SU-DHL-6 (cell line): ENCODE measurements around the gene ZNF710.

Experiments used
- H2AFZ ChIP-seq: fragments of 200-600 bp; sonication (generic); 2 replicates; pipeline ENCODE4 v1.6.1; 2014; ENCODE audit warnings: low read depth, mild to moderate bottlenecking, moderate library complexity, mixed read lengths, antibody characterized with exemption, low read length; ENCODE audit not compliant: severe bottlenecking
- H3F3A ChIP-seq: fragments of 200-600 bp; shearing (Covaris generic); 2 replicates; pipeline ENCODE4 v1.6.0; 2016; ENCODE audit warnings: antibody characterized with exemption, mild to moderate bottlenecking; ENCODE audit not compliant: insufficient read depth
- H3K27ac ChIP-seq: fragments of 200-600 bp; sonication (generic); 2 replicates; pipeline ENCODE4 v1.5.1; 2016; ENCODE audit warnings: low read depth, mild to moderate bottlenecking, low read length, moderate library complexity, mixed read lengths
- H3K27me3 ChIP-seq: fragments of 200-600 bp; sonication (generic), shearing (Covaris generic); 2 replicates; pipeline ENCODE4 v1.6.0; 2014; ENCODE audit warnings: mild to moderate bottlenecking, low read length
- H3K36me3 ChIP-seq: fragments of 200-600 bp; sonication (generic); 2 replicates; pipeline ENCODE4 v1.6.1; 2014; ENCODE audit warnings: mild to moderate bottlenecking, low read length, mixed read lengths
- H3K4me2 ChIP-seq: fragments of 300-600, 200-600 bp; shearing (Covaris generic), sonication (generic); 2 replicates; pipeline ENCODE4 v1.6.0; 2014; ENCODE audit warnings: low read length, low read depth, mild to moderate bottlenecking; ENCODE audit not compliant: poor library complexity, severe bottlenecking
- H3K4me3 ChIP-seq: fragments of 200-600 bp; sonication (generic); 2 replicates; pipeline ENCODE4 v1.5.1; 2014; ENCODE audit warnings: antibody characterized with exemption, low read length, mild to moderate bottlenecking, mixed read lengths; ENCODE audit not compliant: insufficient read depth, poor library complexity, severe bottlenecking
- H3K79me2 ChIP-seq: fragments of 200-600 bp; sonication (generic); 2 replicates; pipeline ENCODE4 v1.6.1; 2014; ENCODE audit warnings: mild to moderate bottlenecking, low read length, moderate library complexity; ENCODE audit not compliant: insufficient read depth
- H3K9ac ChIP-seq: fragments of 200-600 bp; sonication (generic); 2 replicates; pipeline ENCODE4 v1.7.0; 2014; ENCODE audit warnings: mild to moderate bottlenecking, low read length
- H3K9me2 ChIP-seq: fragments of 200-600 bp; sonication (generic); replicated peaks from 2 replicates; pipeline ENCODE4 v1.6.1; 2014; ENCODE audit warnings: low read length; ENCODE audit not compliant: insufficient read depth
- H3K9me3 ChIP-seq: fragments of 200-600 bp; sonication (generic); 2 replicates; pipeline ENCODE4 v1.6.1; 2014; ENCODE audit warnings: low read length, mixed read lengths; ENCODE audit not compliant: insufficient read depth
- H4K20me1 ChIP-seq: fragments of 200-600 bp; sonication (generic); 2 replicates; pipeline ENCODE4 v1.6.1; 2014; ENCODE audit warnings: low read depth, mild to moderate bottlenecking, antibody characterized with exemption, low read length, moderate library complexity, mixed read lengths
- EZH2phosphoT487 ChIP-seq: fragments of 200-600 bp; sonication (generic), shearing (Covaris generic); conservative IDR thresholded peaks from 2 replicates; pipeline ENCODE4 v1.6.1; 2018; ENCODE audit warnings: mild to moderate bottlenecking, antibody characterized with exemption, low read length, moderate library complexity, mixed read lengths
- TF ChIP-seq, protein P1 (sequence below): fragments of 200-600 bp; sonication (generic); IDR thresholded peaks from one replicate; pipeline ENCODE4 v1.5.1; 2017; ENCODE audit warnings: antibody characterized with exemption, mild to moderate bottlenecking, low read length, moderate library complexity; ENCODE audit not compliant: insufficient read depth, poor library complexity, severe bottlenecking

ZNF710 gene

DNA sequence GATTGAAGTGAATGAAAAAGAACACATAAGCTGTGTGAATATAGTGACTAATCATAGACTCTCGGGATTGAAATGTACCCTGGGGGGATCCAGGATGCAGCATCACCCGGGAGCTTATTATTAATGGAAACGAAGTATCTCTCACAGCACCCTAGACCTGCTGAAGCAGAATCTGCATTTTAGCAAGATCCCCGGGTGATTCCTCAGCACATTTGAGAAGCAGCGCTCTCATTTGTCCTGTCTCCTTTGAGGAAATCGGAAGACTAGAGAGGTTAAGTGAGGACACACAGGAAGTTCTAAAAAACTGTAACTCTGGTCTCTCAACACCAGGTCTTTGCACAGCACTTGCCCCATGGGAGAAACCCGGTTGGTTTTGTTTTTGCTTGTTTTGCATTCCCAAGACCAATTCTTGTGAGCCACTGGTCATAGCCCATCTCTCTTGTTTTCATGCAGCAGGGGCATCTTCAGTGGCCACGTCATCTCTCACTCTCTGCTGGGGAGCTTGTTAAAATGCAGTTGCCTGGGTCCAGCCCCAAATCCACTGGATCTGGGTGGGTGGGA lies 30.2 kb downstream of the ZNF710 start:
- Histone ChIP-seq H3K79me2 (no peaks in the 10 kb centered on the region), H3K27ac (no peak overlapping the region), H2AFZ (no peak overlapping the region), H3K4me3 (no peak overlapping the region), H3K9me2 (no peaks in the 10 kb centered on the region), H3K27me3 (no peaks in the 10 kb centered on the region), H3K9ac (no peak overlapping the region), H3F3A (no peaks in the 10 kb centered on the region), H3K4me2 (no peak overlapping the region), H3K9me3 (no peaks in the 10 kb centered on the region), H4K20me1 (no peaks in the 10 kb centered on the region), H3K36me3 (no peaks in the 10 kb centered on the region)
- TF ChIP-seq, protein P1, sequence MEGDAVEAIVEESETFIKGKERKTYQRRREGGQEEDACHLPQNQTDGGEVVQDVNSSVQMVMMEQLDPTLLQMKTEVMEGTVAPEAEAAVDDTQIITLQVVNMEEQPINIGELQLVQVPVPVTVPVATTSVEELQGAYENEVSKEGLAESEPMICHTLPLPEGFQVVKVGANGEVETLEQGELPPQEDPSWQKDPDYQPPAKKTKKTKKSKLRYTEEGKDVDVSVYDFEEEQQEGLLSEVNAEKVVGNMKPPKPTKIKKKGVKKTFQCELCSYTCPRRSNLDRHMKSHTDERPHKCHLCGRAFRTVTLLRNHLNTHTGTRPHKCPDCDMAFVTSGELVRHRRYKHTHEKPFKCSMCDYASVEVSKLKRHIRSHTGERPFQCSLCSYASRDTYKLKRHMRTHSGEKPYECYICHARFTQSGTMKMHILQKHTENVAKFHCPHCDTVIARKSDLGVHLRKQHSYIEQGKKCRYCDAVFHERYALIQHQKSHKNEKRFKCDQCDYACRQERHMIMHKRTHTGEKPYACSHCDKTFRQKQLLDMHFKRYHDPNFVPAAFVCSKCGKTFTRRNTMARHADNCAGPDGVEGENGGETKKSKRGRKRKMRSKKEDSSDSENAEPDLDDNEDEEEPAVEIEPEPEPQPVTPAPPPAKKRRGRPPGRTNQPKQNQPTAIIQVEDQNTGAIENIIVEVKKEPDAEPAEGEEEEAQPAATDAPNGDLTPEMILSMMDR, result no peak
- no peak for TF ChIP-seq EZH2phosphoT487

GRCh38 chr15:90033006-90033405 lies 31.9 kb downstream of the ZNF710 start:
- H3K9ac ChIP-seq, result no peak overlapping the region
- TF ChIP-seq, protein P1, result no peak
- no peak for TF ChIP-seq EZH2phosphoT487
- H3K79me2 ChIP-seq, result no peaks in the 10 kb centered on the region
- H3F3A ChIP-seq, result no peaks in the 10 kb centered on the region
- no peaks in the 10 kb centered on the region for H3K27me3 ChIP-seq
- H3K27ac ChIP-seq, result no peak overlapping the region
- H3K4me3 ChIP-seq, result no peak overlapping the region
- H3K4me2 ChIP-seq, result no peak overlapping the region
- H3K36me3 ChIP-seq, result no peaks in the 10 kb centered on the region
- H3K9me3 ChIP-seq, result no peaks in the 10 kb centered on the region
- no peaks in the 10 kb centered on the region for H3K9me2 ChIP-seq
- no peaks in the 10 kb centered on the region for H4K20me1 ChIP-seq
- H2AFZ ChIP-seq, result no peak overlapping the region

DNA sequence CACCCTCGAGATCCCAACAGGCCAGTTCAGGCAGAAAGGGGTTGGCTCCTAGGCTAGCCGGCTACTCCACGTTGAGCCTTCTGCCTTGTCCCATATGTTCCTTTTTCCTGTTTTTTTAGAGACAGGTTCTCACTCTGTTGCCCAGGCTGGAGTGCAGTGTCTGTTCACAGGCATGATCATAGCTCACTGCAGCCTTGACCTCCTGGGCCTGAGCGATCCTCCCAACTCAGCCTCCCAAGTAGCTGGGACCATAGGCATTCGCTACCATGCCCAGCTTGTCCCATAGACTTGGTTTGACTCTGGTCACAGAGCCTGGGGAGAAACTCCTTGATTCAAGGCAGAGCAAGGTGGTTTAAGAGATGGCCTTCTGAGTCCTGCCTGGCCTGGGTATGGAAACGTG lies 32.3 kb downstream of the ZNF710 start:
- H3K4me2 ChIP-seq, result no peak overlapping the region
- no peak overlapping the region for H3K9ac ChIP-seq
- no peaks in the 10 kb centered on the region for H3K27me3 ChIP-seq
- no peak overlapping the region for H3K4me3 ChIP-seq
- H3K9me3 ChIP-seq, result no peaks in the 10 kb centered on the region
- no peak overlapping the region for H2AFZ ChIP-seq
- no peak overlapping the region for H3K27ac ChIP-seq
- H3K36me3 ChIP-seq, result no peaks in the 10 kb centered on the region
- H3F3A ChIP-seq, result no peaks in the 10 kb centered on the region
- H4K20me1 ChIP-seq, result no peaks in the 10 kb centered on the region
- H3K79me2 ChIP-seq, result no peaks in the 10 kb centered on the region
- no peaks in the 10 kb centered on the region for H3K9me2 ChIP-seq
- TF ChIP-seq, protein P1, result no peak
- no peak for TF ChIP-seq EZH2phosphoT487
